Testis (tissue), 3 donors: ENCODE data around the gene HAUS7. TPM values are rescaled to one million over a fixed set of nuclear protein-coding genes. Genes with fewer than 3 reads are reported as not detected.

Experiments
- DNase-seq: peaks from one replicate; pipeline ENCODE4 v3.0.0-alpha.2; 2019
- H3K27ac ChIP-seq, 2 donors: fragments of 200-600 bp; sonication (generic); one replicate each; pipeline ENCODE4 v1.5.1; 2019
- H3K27me3 ChIP-seq: fragments of 200-600 bp; sonication (generic); one replicate; pipeline ENCODE4 v1.5.1; 2019
- H3K36me3 ChIP-seq: fragments of 200-600 bp; sonication (generic); one replicate; pipeline ENCODE4 v1.5.1; 2017; ENCODE audit warnings: low read depth; ENCODE audit errors: missing control alignments
- H3K4me1 ChIP-seq: fragments of 200-600 bp; sonication (generic); one replicate; pipeline ENCODE4 v1.5.1; 2019
- H3K4me3 ChIP-seq, 2 donors: fragments of 200-600 bp; sonication (generic); one replicate each; pipeline ENCODE4 v1.5.1; 2017 to 2019
- H3K9me3 ChIP-seq: fragments of 200-600 bp; sonication (generic); one replicate; pipeline ENCODE4 v1.5.1; 2017
- POLR2A ChIP-seq: fragments of 450-650 bp; IDR thresholded peaks from one replicate; pipeline ENCODE4 v1.6.1; 2017; ENCODE audit warnings: antibody characterized with exemption, mild to moderate bottlenecking, moderate library complexity
- WGBS, 2 donors: methylation state at CpG; one replicate each; pipeline ENCODE4 v1.1.5; 2018; 5-methylcytosine and 5-hydroxymethylcytosine counted together
- intact Hi-C: fragments of 100-400 bp; cut with DNase I; formaldehyde crosslinking; loops from one replicate; pipeline ENCODE4 v1.15.1; 2023; ENCODE audit warnings: low total_unique reads
- polyA plus RNA-seq: library from polyadenylated mRNA; stranded (reverse); fragments of 350-450 nt; fragmentation: Illumina TruSeq; extraction: RNeasy Lipid Tissue Mini Kit (QIAGEN cat#74804); gene quantifications from one replicate; pipeline ENCODE4 v1.2.3, GENCODE V29; 2014; ENCODE audit warnings: low read depth, low replicate concordance; ENCODE audit not compliant: insufficient read depth
- total RNA-seq, 2 donors: library from RNA; depleted of rRNA; stranded (reverse); fragments of >200 nt; gene quantifications; one replicate each; pipeline ENCODE4 v1.2.3, GENCODE V29; 2016
- TF ChIP-seq, protein P1 (sequence below), 3 experiments: fragments of 450-650 bp in 2 of 3; fragments of 200-600 bp in 1 of 3; sonication (generic) in 1 of 3; IDR thresholded peaks; one replicate each; pipeline ENCODE4 v1.5.1; 2016 to 2019; ENCODE audit warnings: antibody characterized with exemption in 3 of 3, mild to moderate bottlenecking in 2 of 3, moderate library complexity in 1 of 3

Gene HAUS7
- total and polyA plus RNA-seq, 3 donors from 2014 or later = 18.0 to 35.2 (median 34.0) TPM

DNA sequence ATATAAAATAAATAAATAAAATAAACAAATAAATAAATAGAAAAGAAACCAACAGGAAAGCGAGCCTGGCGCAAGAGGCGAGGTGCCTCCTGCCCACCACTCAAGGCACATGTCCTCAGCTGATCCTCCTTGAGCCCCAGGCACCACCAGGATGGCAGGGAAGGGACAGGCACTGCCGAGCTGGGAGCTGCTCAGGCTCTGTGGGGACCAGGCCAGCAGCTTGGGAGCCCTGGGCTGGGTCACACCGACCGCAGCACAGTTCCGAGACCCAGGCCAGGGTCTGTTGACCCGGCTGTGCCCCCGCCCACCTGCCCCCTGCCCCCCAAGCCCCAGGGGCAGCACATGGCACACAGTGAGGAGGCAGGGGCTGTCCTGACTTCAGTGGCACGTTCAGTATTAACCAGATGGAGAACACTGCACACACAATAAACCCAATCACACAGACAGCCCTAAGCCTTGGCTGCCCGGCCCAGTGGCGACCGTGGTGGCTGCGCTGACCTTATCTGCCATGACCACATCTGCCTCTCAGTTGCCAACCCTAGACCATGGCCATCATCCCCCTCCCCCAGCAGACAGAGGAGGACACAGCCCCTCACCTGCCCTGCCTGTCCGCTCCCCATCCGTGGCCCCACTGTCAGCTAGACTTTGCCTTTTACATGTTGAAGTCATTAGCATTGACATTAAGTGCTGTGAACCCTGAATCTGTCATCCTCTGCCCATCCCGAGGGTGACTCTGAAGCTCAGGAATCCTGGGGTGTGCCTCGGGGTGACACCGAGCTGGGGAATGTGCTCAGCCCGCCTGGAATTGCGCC is 21.6 kb downstream of the HAUS7 start:
- no peak for TF ChIP-seq POLR2A
- TF ChIP-seq, protein P1, sequence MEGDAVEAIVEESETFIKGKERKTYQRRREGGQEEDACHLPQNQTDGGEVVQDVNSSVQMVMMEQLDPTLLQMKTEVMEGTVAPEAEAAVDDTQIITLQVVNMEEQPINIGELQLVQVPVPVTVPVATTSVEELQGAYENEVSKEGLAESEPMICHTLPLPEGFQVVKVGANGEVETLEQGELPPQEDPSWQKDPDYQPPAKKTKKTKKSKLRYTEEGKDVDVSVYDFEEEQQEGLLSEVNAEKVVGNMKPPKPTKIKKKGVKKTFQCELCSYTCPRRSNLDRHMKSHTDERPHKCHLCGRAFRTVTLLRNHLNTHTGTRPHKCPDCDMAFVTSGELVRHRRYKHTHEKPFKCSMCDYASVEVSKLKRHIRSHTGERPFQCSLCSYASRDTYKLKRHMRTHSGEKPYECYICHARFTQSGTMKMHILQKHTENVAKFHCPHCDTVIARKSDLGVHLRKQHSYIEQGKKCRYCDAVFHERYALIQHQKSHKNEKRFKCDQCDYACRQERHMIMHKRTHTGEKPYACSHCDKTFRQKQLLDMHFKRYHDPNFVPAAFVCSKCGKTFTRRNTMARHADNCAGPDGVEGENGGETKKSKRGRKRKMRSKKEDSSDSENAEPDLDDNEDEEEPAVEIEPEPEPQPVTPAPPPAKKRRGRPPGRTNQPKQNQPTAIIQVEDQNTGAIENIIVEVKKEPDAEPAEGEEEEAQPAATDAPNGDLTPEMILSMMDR (IDR thresholded peaks at IDR 0.05) = no peak
- H3K4me3 ChIP-seq = no peak overlapping the region
- H3K27ac ChIP-seq = no peak overlapping the region
- H3K27me3 ChIP-seq = no peaks in the 10 kb centered on the region
- WGBS, 2 donors = 95 to 96% methylated on average over 11 to 13 of the region's 21 CpGs
- no peaks in the 10 kb centered on the region for H3K4me1 ChIP-seq
- no peak for DNase-seq
- intact Hi-C loops = no loop called here
- H3K9me3 ChIP-seq = no peaks in the 10 kb centered on the region
- no peaks in the 10 kb centered on the region for H3K36me3 ChIP-seq

DNA sequence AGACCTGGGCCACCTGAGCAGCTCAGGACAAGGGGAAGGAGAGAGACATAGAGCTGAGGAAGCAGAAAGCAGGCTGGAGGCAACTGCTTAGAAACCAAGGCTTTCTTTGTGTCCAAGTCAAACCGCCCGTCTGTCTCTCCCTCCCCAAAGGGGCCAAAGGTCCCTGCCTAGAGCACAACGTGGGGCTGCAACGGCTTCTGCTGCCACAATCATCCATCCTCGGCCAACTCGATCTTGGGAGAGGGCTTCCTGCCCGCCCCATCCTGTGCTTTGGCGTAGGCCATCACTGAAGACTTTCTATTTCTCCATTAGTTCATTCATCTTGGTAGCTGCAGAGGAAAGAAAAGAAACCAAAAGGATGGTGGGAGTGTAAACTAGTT is 22.8 kb downstream of the HAUS7 start:
- no peaks in the 10 kb centered on the region for H3K9me3 ChIP-seq
- WGBS, 2 donors = 93% methylated on average over 6 of the region's 8 CpGs; no CpG with 5 or more reads in 1 of the 2 donors
- no peaks in the 10 kb centered on the region for H3K36me3 ChIP-seq
- no peaks in the 10 kb centered on the region for H3K4me1 ChIP-seq
- H3K27me3 ChIP-seq = no peaks in the 10 kb centered on the region
- intact Hi-C loops = no loop called here
- H3K4me3 ChIP-seq = no peak overlapping the region
- DNase-seq = no peak
- H3K27ac ChIP-seq = no peak overlapping the region
- TF ChIP-seq, protein P1 (IDR thresholded peaks at IDR 0.05) = no peak
- no peak for TF ChIP-seq POLR2A

DNA sequence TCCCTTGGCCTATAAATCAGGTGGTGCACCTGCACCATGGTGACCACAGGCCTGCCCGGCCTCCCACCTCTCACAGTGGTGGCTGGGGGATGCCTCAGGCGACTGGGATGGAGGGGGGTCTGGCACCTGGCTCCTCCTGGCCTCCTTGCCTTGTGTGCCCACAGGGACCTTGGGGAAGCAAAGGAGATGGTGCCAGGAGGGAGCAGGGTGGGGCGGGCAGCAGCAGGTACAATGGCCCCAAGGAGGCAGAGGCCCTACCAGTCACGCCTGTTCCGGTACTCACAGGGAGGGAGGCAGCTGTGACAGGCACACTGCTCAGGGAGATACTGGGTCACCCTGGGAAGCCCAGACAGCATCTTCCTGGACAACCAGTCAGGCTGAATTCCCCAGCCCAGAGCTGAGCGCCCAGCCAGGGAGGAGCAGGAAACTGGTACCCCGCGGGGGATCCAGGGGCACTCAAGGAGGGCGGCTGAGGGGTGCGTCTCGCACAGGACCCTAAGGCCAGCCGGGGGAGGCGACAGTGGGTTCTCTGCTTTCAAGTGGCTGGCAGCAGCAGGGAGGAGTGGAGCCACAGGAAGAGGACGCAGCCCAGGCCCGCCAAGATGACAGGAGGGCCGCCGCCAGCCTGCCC is 23.3 kb downstream of the HAUS7 start:
- Histone ChIP-seq H3K27ac (no peak overlapping the region), H3K4me1 (no peaks in the 10 kb centered on the region), H3K27me3 (no peaks in the 10 kb centered on the region), H3K4me3 (no peak overlapping the region), H3K36me3 (no peaks in the 10 kb centered on the region), H3K9me3 (no peaks in the 10 kb centered on the region)
- TF ChIP-seq POLR2A = no peak
- TF ChIP-seq, protein P1 (IDR thresholded peaks at IDR 0.05) = no peak
- intact Hi-C loops = no loop called here
- 95 to 97% methylated on average over 5 to 13 of the region's 17 CpGs for WGBS, 2 donors
- DNase-seq = no peak

DNA sequence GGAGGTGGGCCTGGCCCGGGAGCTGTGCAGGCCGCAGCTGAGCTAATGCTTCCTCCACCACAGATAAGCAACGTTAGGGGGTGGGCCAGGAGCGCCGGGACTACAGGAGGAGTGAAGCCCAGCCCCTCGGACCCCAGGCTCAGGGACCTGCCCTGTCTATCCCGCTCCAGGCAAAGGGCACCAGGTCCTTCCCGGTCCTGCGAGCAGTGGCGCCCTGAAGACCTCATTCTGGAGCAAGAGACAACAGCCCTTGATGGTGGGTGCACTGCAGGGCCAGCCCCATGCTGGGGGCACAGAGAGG is 23.8 kb downstream of the HAUS7 start:
- no peaks in the 10 kb centered on the region for H3K4me1 ChIP-seq
- intact Hi-C loops = no loop called here
- H3K4me3 ChIP-seq = no peak overlapping the region
- TF ChIP-seq, protein P1 (IDR thresholded peaks at IDR 0.05) = no peak
- TF ChIP-seq POLR2A = no peak
- no peak for DNase-seq
- H3K9me3 ChIP-seq = no peaks in the 10 kb centered on the region
- 72% methylated on average over 10 of the region's 10 CpGs; no CpG with 5 or more reads in 1 of the 2 donors for WGBS, 2 donors
- no peak overlapping the region for H3K27ac ChIP-seq
- H3K27me3 ChIP-seq = no peaks in the 10 kb centered on the region
- no peaks in the 10 kb centered on the region for H3K36me3 ChIP-seq
